Vagina (tissue), 2 donors: ENCODE results near the gene NETO1.

ENCODE experiments used
- POLR2AphosphoS5 ChIP-seq, 2 donors: sonication (generic); formaldehyde crosslinking; IDR thresholded peaks; one replicate each; pipeline ENCODE4 v1.9.0; 2017; ENCODE audit warnings: antibody characterized with exemption in 2 of 2, mild to moderate bottlenecking in 2 of 2, low read depth in 1 of 2; ENCODE audit not compliant: insufficient read depth in 1 of 2
- TF ChIP-seq, protein P1 (sequence below), 3 experiments: fragments of 450-650 bp in 2 of 3; fragments of 200-600 bp in 1 of 3; sonication (generic) in 1 of 3; IDR thresholded peaks; one replicate each; pipeline ENCODE4 v1.5.1; 2017 to 2019; ENCODE audit warnings: antibody characterized with exemption in 3 of 3, mild to moderate bottlenecking in 2 of 3, moderate library complexity in 2 of 3

DNA sequence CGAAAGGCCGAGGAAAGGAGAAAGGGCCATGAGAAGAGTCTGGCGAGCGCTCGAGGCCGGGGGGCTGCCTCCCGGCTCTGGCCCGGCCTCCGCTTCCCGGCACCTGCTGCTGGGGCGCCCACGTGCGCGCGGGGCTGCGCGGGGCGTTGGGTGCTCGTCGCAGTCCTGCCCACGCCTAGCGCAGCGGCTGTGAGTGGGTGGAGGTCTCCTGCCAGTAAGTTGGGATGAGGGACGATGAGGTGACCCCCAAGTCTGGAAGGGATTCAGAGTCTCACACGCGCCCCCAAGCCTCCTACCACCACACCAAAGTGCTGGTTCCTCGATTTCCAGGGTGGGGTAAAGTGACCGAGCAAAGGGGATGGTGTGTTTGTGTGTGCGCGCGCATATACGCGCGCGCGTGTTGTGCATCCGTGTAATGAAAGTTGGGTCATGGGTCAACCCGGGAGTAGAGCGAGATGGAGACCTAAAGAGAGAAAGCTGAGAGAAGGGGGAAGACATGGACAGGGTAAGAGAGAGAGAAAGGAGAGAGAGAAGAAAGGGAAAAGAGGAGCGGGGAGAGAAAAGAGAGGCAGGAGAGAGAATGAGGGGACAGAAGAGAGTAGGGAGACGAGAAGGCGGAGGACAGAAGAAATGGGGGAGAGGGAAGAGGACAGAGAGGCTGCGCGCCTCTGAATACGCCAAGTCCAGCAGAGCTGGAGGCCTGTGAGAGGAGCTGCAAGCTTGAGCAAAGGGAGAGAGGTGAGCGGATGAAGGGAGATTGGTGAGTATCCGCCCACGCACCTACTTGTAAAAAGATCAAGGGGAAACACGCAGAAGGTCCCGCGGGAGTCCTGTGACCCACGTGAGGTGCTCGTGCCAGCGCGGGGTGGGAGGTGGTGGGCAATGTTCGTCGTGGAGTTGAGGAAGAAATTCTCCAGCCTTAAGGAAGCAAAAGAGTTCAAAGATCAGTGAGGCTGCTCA, 1.7 kb upstream of the NETO1 start:
- TF ChIP-seq, protein P1, sequence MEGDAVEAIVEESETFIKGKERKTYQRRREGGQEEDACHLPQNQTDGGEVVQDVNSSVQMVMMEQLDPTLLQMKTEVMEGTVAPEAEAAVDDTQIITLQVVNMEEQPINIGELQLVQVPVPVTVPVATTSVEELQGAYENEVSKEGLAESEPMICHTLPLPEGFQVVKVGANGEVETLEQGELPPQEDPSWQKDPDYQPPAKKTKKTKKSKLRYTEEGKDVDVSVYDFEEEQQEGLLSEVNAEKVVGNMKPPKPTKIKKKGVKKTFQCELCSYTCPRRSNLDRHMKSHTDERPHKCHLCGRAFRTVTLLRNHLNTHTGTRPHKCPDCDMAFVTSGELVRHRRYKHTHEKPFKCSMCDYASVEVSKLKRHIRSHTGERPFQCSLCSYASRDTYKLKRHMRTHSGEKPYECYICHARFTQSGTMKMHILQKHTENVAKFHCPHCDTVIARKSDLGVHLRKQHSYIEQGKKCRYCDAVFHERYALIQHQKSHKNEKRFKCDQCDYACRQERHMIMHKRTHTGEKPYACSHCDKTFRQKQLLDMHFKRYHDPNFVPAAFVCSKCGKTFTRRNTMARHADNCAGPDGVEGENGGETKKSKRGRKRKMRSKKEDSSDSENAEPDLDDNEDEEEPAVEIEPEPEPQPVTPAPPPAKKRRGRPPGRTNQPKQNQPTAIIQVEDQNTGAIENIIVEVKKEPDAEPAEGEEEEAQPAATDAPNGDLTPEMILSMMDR (IDR thresholded peaks at IDR 0.05), result no peak
- TF ChIP-seq POLR2AphosphoS5 (IDR thresholded peaks at IDR 0.05; ENCODE audit: insufficient read depth in 1 of 2, low read depth in 1 of 2), result no peak
